IPS DF 4.7 (cell line): ENCODE results near the gene VAV1.
"Not testable (repeated sequence)": the region's sequence is repeated elsewhere in the genome, so short reads cannot be mapped to it uniquely, and the experiment has no call there.

Experiments
- DNase-seq: peaks from one replicate; pipeline ENCODE4 v3.0.0-alpha.2; 2013; ENCODE audit warnings: low spot score; ENCODE audit errors: extremely low read depth

Gene VAV1

GRCh38 chr19:6737284-6737872 is 35.1 kb upstream of the VAV1 start, which contains the start of gene GPR108:
TSS of gene GPR108 (minus strand) at chr19:6737580. CDS start at chr19:6737576, 4 bp downstream.
- DNase-seq: peak; percentile 100

- no peak for DNase-seq
These were observed 34.4 kb upstream of the VAV1 start for GRCh38 chr19:6737873-6738786.

GRCh38 chr19:6738787-6739389 is 33.6 kb upstream of the VAV1 start:
- DNase-seq: no peak

GRCh38 chr19:6739390-6739882 is 33.1 kb upstream of the VAV1 start, which contains the start of gene TRIP10:
TSS of gene TRIP10 (plus strand) at chr19:6739680. CDS start at chr19:6739762, 82 bp downstream.
- DNase-seq: no peak

DNA sequence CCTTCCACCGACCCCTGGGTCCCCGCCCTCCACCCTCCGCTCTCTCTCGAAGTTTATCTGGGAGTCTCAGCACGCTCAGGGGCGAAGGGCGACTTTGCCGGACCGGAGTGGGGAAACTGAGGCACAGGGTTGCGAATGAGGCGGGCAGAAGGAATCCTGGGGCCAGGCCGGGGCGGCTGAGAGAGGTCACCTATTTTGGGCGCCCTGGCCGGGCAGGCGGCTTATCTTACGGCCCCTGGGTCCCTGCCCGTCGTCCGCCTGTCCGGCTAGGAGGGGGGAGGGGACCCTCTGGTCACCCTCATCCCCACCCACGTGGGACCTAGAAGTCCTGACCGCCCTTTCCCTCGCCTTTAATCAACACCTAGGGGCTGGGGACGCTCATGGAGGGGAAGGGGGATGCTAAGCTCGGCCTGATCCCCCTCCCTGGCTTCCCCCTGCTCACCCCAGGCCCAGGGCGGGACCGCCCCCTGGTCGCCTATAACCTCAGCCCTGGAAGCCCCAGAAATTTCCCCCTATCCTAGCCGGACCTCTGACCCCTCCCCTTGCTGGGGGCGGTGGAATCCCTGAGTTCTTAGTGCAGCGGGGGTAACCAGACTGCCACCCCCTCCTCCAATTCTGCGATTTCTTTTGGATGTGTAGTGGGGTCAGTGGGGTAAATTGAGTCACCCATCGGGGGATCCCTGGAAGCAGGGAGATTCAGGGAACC is 32.5 kb upstream of the VAV1 start:
- no peak for DNase-seq

DNA sequence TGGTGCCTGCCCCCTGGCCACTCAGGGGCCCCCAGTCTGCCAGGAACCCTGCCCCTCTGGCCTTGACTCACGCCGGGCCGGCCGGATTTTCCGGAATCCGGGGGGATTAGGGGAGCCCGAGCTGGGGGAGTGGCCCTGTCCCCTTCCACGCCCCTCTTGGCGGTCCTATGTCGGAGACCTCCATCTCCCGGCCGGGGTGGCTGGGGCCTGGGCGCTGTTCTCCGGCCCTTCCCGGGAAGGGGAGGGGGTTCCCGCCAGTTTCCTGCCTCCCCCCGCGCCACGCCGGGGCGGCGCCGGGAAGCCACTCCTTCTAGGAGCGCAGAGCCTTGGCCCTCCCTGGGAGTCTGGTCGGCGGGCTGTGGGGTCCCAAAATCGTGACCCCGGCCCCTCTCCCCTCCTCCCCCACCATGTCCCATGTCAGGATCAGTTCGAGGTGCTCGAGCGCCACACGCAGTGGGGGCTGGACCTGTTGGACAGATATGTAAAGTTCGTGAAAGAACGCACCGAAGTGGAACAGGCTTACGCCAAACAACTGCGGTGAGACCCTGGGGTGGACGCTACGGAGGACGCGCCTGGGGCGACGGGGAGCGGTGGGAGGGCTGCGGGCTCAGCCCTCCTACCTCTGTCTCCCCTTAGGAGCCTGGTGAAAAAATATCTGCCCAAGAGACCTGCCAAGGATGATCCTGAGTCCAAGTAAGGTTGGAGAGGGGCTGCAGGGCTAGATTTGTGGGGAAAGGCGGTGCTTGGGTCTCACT is 31.7 kb upstream of the VAV1 start:
- no peak for DNase-seq

DNA sequence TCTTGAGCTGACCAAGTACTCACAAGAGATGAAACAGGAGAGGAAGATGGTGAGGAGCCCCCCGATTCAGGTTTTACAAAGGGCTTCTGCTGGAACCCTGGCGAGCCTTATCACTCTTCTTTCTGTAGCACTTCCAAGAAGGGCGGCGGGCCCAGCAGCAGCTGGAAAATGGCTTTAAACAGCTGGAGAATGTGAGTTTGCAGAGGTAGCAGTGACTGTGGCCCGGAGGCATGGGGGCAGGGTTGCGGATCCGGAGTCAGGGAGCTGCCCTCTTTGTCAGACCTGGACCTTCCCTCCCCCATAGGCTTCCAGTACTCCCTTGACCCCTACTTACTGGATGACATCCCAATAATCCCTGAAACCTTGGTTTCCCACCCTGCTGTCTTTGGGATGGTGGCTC is 29.4 kb upstream of the VAV1 start:
- no peak for DNase-seq

GRCh38 chr19:6743714-6744380 is 28.7 kb upstream of the VAV1 start:
- no peak for DNase-seq

- no peak for DNase-seq
These were observed 27.9 kb upstream of the VAV1 start for GRCh38 chr19:6744381-6745301.

DNA sequence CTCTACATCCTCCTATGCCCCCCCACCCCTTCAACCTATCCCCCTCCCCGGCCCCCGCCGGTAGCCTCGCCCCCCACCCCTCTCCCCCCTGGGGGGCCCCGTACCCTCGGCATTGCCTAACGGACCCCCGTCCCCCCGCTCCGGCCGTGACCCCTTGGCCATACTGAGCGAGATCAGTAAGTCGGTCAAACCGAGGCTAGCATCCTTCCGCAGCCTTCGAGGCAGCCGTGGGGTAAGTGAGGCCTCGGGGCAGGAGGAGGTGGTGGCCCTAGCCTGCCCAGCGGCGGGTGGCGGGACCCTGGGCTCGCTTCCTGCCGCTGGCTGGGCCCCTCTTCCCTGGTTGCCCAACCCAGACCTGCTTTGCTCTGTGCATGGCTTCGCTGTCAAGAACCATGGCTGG is 26.5 kb upstream of the VAV1 start:
- no peak for DNase-seq

DNA sequence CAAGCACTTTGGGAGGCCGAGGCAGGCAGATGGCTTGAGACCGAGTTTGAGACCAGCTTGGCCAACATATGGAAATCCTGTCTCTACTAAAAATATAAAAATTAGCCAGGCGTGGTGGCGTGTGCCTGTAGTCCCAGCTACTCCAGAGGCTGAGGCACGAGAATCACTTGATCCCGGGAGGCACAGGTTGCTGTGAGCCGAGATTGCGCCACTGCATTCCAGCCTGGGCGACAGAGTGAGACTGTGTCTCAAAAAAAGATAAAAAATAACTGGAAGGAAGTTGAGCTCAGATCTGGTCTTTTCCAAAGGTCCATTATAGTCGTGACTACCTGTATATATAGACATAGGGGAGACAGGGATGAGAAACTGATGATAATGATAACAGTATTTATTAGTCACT is 24.0 kb upstream of the VAV1 start:
- DNase-seq: not testable (repeated sequence)

GRCh38 chr19:6750062-6750461 is 22.4 kb upstream of the VAV1 start:
- no peak for DNase-seq

GRCh38 chr19:6751189-6751588 is 21.3 kb upstream of the VAV1 start:
- DNase-seq: no peak

DNA sequence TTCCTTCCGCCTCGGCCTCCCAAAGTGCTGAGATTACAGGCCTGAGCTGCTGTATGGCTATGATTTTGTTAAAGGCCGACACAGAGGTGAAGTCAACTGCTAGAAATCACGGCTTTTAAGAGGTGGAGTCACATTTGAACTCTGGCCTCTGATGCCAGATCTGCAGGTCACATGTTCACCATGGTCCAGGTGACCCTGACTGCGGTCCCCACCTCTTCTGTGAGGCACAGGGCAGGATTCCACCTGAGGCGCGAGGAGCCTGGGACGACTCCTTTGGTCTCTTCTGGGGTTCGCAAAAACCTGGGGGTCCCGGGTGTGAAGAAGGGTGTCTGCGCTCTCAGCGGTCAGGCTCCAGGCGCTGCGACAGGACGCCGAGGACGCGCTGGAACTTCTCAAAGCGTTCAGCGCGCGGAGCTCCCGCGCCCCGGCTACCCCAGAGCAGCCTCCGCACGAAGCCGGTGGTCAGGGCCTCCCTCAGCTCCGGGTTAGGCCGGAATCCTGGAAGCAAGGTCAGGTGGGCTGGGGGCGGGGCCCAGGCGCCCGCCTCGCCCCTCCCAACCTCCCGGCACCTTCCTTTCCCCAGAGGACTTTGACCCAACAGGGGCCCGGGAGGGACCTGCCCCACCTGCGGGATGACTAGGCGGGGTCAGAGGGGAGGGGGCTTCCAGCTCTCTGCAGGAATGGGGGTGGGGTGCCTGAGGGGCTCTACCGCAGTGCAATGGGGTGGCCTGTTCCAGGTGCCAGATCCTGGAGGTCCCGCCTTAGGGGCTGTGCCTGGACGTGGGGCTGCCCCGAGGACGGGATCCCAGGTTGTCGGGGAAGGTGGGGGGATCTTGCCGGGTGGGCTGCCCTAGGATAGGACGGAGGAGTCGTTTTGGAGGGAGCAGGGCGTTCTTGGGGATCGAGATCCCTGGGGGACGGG is 20.0 kb upstream of the VAV1 start:
- no peak for DNase-seq

DNA sequence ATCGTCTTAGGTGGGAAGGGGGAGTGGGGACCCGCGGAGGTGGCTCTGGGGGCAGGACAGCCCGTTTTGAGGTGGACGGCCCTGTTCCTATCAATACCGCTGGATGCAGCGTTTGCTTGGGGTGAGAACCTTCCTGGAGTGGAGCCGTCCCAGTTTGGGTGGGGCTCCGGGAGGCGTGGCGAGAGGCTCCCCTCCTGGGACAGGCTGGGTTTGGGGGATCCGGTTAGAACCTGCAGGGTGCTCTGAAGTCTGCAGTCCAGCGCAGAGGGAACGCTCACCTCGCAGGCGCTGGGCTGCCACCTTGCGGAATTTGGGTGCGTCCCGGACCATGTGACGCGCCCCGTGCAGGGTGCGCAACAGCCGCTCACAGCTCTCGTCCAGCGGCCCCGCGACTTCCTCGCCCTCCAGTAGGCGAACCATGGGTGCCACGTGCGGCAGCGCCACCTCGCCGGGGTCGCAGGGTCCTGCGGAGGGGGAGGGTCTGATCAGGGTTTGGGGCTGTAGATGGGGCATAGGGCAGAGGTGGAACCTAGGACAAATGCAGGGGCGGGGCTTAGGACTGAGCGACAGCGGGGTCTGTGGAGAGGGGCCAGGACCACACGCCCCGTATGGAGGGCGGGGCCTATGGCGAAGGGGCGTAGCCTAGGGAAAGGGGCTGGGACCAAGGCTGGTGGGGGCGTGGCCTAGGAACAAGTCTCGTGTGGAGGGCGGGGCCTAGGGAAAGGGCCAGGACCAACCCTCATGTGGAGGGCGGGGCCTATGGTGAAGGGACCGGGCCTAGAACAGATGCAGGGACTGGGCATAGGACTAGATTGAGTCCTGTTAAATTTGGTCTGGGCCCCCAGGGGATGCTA is 19.1 kb upstream of the VAV1 start:
- no peak for DNase-seq

- DNase-seq: no peak
These were observed 18.4 kb upstream of the VAV1 start for GRCh38 chr19:6754136-6754535.
